NCI-H1930 (cell line): ENCODE data around the gene CH25H.
"Not testable (repeated sequence)": the region's sequence is repeated elsewhere in the genome, so short reads cannot be mapped to it uniquely, and the experiment has no call there.

ENCODE experiments used
- DNase-seq, 2 experiments: peaks; one replicate each; lab custom pipeline; 2025; lab: John Stamatoyannopoulos, UW

Gene CH25H

GRCh38 chr10:89207181-89207800 is at the start of gene CH25H:
CH25H (minus strand) TSS chr10:89207317; CDS start chr10:89207292, 25 bp downstream.
- DNase-seq: no peak

- no peak for DNase-seq
Observed at GRCh38 chr10:89256340-89256739, 49.2 kb upstream of the CH25H start.

- no peak for DNase-seq
Observed at GRCh38 chr10:89255793-89256192, 48.7 kb upstream of the CH25H start.

- not testable (repeated sequence) for DNase-seq
Observed at GRCh38 chr10:89255091-89255579, 48.0 kb upstream of the CH25H start.

GRCh38 chr10:89252225-89252585 is 45.1 kb upstream of the CH25H start:
- DNase-seq: no peak

GRCh38 chr10:89251409-89252224 is 44.5 kb upstream of the CH25H start, which contains the start of gene LIPA:
LIPA (minus strand) TSS chr10:89251775; CDS start chr10:89247648, 4,127 bp downstream.
- peak; percentile 76 to 84 for DNase-seq

GRCh38 chr10:89250865-89251408 is 43.8 kb upstream of the CH25H start:
- DNase-seq: no peak

GRCh38 chr10:89248990-89249389 is 41.9 kb upstream of the CH25H start:
- DNase-seq: no peak

GRCh38 chr10:89247623-89248022 is 40.5 kb upstream of the CH25H start:
- DNase-seq: not testable (repeated sequence)

- DNase-seq: no peak
Observed at GRCh38 chr10:89245802-89246201, 38.7 kb upstream of the CH25H start.

GRCh38 chr10:89242840-89243568 is 35.9 kb upstream of the CH25H start:
- DNase-seq: no peak

- no peak for DNase-seq
Observed at GRCh38 chr10:89242345-89242684, 35.2 kb upstream of the CH25H start.

GRCh38 chr10:89241486-89242344 is 34.6 kb upstream of the CH25H start:
- DNase-seq: no peak

GRCh38 chr10:89241026-89241425 is 33.9 kb upstream of the CH25H start:
- DNase-seq: no peak

GRCh38 chr10:89240519-89240918 is 33.4 kb upstream of the CH25H start:
- DNase-seq: no peak

- no peak for DNase-seq
Observed at GRCh38 chr10:89238956-89239644, 32.0 kb upstream of the CH25H start.

GRCh38 chr10:89237849-89238248 is 30.7 kb upstream of the CH25H start:
- DNase-seq: no peak

GRCh38 chr10:89236226-89236797 is 29.2 kb upstream of the CH25H start:
- no peak for DNase-seq

- no peak for DNase-seq
Observed at GRCh38 chr10:89235073-89235798, 28.1 kb upstream of the CH25H start.

- DNase-seq: no peak
Observed at GRCh38 chr10:89233033-89233432, 25.9 kb upstream of the CH25H start.
